ENCODE data around the gene TRIM7.
"Not testable (repeated sequence)": the region's sequence is repeated elsewhere in the genome, so short reads cannot be mapped to it uniquely, and the experiment has no call there.

Gene TRIM7

DNA sequence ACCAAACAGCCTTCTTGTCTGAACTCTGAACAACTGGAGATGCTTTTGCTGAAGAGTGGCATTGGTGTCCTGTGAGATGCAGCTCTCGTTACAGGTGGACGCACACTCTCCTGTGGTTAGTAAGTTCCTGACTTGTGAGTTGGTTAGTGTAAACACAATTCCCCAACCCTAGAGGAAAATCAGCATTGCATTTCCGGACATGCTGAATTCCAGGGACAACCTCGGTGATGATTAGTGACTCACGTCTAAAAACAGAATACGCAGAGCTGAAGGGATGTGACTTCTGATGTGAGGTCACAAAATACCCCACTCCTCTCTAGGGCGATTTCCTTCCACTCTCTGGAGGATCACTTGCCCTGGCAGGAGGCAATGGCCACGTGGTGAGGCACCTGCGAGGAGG lies 52.6 kb downstream of the TRIM7 start:
- no peak for DNase-seq (ENCODE audit: low read depth in 2 of 2)

DNA sequence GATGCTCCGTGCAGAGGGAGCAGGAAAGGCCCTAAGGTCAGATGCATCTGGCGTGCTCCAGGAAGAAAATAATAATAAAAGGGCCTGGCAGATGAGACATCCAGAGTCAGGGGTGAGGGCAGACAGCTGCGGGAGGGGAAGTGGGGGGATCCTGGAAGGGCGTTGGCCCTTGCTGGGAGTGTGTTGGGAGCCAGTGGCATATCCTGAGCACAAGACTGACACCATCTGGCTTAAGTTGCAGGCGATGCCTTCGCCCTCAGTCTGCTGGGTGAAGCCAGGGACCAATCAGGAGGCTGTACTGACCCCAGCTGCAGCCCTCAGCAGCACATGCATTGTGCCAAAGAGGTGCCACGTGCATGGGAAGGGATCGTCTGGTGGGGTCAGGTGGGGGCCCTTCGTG lies 53.9 kb downstream of the TRIM7 start:
- no peak for DNase-seq (ENCODE audit: low read depth in 2 of 2)

DNA sequence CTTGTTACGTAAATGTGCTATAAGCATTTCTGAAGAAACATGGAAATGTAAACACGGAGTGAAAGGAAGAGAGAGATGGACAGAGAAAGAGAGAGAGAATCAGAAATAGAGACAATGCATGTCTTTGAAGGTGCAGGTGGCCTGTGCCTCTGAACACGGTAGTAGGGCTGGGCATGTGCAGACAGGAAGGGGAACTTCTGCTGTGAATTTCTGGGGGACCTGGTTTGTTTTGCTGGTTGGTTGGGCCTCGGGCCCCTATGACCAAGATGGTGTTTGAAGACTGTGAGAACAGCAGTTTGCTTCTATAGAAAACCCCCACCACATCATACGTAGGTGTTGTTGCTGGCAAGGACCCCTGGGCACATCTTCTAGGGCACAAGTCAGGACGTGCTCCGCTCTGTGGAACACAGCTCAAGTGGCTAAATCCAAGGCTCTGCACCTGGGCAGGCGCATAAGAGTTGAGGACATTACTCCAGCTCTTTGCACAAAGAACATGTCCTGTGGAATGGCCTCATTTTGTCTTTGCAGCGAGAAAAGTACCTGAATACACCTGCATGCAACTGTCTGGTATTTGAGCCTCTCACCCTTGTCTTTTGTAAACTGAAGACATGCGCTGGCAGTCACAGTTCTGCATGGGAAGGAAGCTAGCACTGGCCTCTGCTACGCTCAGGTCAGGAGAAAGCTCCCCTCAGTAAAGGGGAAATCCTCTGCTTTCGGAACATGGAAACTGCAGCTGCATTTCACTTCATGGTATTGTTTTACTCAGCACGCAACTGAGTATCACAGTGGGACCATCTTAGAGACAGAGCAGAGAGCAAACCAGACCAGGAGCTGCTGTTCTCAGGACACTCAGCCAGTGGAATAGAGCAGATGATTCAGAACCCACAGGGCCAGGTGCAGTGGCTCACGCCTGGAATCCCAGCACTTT lies 54.9 kb downstream of the TRIM7 start:
- no peak for DNase-seq (ENCODE audit: low read depth in 2 of 2)

- DNase-seq (ENCODE audit: low read depth in 2 of 2), result no peak
Measured at GRCh38 chr5:181149355-181149754, 55.6 kb downstream of the TRIM7 start.

DNA sequence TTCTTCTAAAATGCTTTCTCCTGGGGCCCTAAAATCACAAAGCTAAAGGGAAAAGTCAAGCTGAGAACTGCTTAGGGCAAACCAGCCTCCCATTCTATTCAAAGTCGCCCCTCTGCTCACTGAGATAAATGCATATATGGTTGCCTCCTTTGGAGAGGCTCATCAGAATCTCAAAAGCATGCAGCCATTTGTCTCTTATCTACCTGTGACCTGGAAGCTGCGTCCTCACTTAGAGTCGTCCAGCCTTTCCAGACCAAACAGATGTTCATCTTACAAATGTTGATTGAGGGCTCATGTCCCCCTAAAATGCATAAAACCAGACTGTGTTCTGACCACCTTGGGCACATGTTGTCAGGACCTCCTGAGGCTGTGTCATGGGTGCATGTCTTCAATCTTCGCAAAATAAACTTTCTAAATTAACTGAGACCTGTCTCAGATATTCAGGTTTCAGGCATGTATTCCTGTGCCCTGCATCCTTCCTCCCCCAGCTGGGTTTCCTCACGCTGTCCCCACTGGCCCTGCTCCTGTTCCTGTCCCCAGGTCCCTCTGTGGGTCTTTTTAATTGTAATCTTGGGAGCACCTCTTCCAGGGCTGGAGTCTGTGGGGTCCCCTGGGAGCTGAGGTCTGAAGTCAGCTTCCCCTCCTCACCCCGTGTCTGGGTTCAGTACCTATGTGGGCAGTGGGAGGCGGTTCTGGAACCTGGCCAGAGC lies 57.9 kb downstream of the TRIM7 start, which contains the start of gene OR2V2:
Gene OR2V2 (plus strand): TSS at position 660 of the 710 bp plus-strand sequence. CDS start 7,357 bp downstream, outside the sequence.
- not testable (repeated sequence) for DNase-seq (ENCODE audit: low read depth in 2 of 2)

DNA sequence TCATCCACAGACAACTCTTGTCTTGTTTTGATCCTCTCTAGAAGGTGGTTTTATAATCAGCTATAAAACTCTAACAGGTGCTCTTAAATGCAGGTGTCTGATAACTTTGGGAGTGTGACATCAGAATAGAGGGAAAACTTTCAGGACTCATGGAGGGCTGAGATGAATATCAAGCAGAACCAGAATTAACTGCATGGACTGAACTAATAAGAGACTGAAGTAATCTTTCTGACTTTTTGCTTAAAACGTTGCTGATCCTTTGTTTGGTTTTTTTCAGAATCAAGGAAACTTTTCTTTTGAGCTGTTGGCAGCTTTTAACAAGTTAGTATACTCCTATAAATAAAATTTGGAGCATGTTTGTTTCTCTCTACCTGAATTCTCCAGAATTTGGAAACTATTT lies 59.9 kb downstream of the TRIM7 start:
- DNase-seq (ENCODE audit: low read depth in 2 of 2), result no peak
